HEK293T (cell line): ENCODE results near the gene TCERG1L.

ENCODE experiments used
- CTCF ChIA-PET: fragments of 350-600 bp; formaldehyde crosslinking; extraction: SDS; loops from one replicate; lab custom pipeline; 2021; ENCODE audit warnings: antibody characterized with exemption, inconsistent platforms; lab: Yijun Ruan, JAX
- POLR2A ChIA-PET: fragments of 350-600 bp; formaldehyde crosslinking; extraction: SDS; loops from one replicate; lab custom pipeline; 2020; ENCODE audit warnings: antibody characterized with exemption, inconsistent platforms; lab: Yijun Ruan, JAX
- DNase-seq: peaks from one replicate; pipeline ENCODE4 v3.0.0; 2012; ENCODE audit warnings: mixed read lengths; ENCODE audit errors: extremely low spot score
- ARNT ChIP-seq: fragments of 450-650 bp; IDR thresholded peaks from 2 replicates; pipeline ENCODE4 v1.6.1; 2017; ENCODE audit warnings: mild to moderate bottlenecking
- BHLHE40 ChIP-seq: fragments of 450-650 bp; IDR thresholded peaks from 2 replicates; pipeline ENCODE4 v1.6.1; 2016; ENCODE audit warnings: mild to moderate bottlenecking, moderate library complexity, borderline replicate concordance
- CTBP1 ChIP-seq: fragments of 450-650 bp; IDR thresholded peaks from 2 replicates; pipeline ENCODE4 v1.6.1; 2016; ENCODE audit warnings: borderline replicate concordance
- ELF4 ChIP-seq: fragments of 450-650 bp; IDR thresholded peaks from 2 replicates; pipeline ENCODE4 v1.6.1; 2017; ENCODE audit warnings: antibody characterized with exemption
- FOXA1 ChIP-seq: fragments of 450-650 bp; IDR thresholded peaks from 2 replicates; pipeline ENCODE4 v1.6.1; 2016; ENCODE audit warnings: mild to moderate bottlenecking
- FOXK2 ChIP-seq: fragments of 450-650 bp; IDR thresholded peaks from 2 replicates; pipeline ENCODE4 v1.6.1; 2016; ENCODE audit warnings: mild to moderate bottlenecking
- FOXM1 ChIP-seq: fragments of 450-650 bp; IDR thresholded peaks from 2 replicates; pipeline ENCODE4 v1.6.1; 2017; ENCODE audit warnings: mild to moderate bottlenecking, borderline replicate concordance
- HDGF ChIP-seq: fragments of 450-650 bp; IDR thresholded peaks from 2 replicates; pipeline ENCODE4 v1.6.1; 2017; ENCODE audit warnings: antibody characterized with exemption, borderline replicate concordance
- L3MBTL2 ChIP-seq: fragments of 450-650 bp; conservative IDR thresholded peaks from 2 replicates; pipeline ENCODE4 v1.6.1; 2016; ENCODE audit warnings: mild to moderate bottlenecking
- LEF1 ChIP-seq: fragments of 450-650 bp; IDR thresholded peaks from 2 replicates; pipeline ENCODE4 v1.6.1; 2017; ENCODE audit warnings: mild to moderate bottlenecking, borderline replicate concordance
- NFRKB ChIP-seq: fragments of 450-650 bp; IDR thresholded peaks from 2 replicates; pipeline ENCODE4 v1.6.1; 2016; ENCODE audit warnings: mild to moderate bottlenecking, moderate library complexity
- PKNOX1 ChIP-seq: fragments of 450-650 bp; IDR thresholded peaks from 2 replicates; pipeline ENCODE4 v1.6.1; 2016
- SP1 ChIP-seq: fragments of 450-650 bp; IDR thresholded peaks from 2 replicates; pipeline ENCODE4 v1.6.1; 2017
- SUZ12 ChIP-seq: fragments of 450-650 bp; IDR thresholded peaks from 2 replicates; pipeline ENCODE4 v1.6.1; 2016; ENCODE audit warnings: mild to moderate bottlenecking
- TARDBP ChIP-seq: fragments of 450-650 bp; IDR thresholded peaks from 2 replicates; pipeline ENCODE4 v1.6.1; 2016
- ZNF384 ChIP-seq: fragments of 450-650 bp; IDR thresholded peaks from 2 replicates; pipeline ENCODE4 v1.6.1; 2016

The TCERG1L gene

GRCh38 chr10:131212763-131213325, 98.7 kb downstream of the TCERG1L start:
- TF ChIP-seq LEF1: no peak
- TF ChIP-seq SUZ12: no peak
- POLR2A ChIA-PET: no interaction called here
- no peak for DNase-seq
- CTCF ChIA-PET: no interaction called here

GRCh38 chr10:131211965-131212619, 99.4 kb downstream of the TCERG1L start:
- TF ChIP-seq FOXM1 (no peak), HDGF (no peak), PKNOX1 (no peak), NFRKB (no peak), FOXA1 (no peak)
- CTCF ChIA-PET: no interaction called here
- no peak for DNase-seq
- POLR2A ChIA-PET: no interaction called here

GRCh38 chr10:131211559-131211958, 100.0 kb downstream of the TCERG1L start:
- ChIA-PET CTCF (no interaction called here), POLR2A (no interaction called here)
- no peak for DNase-seq
- TF ChIP-seq ELF4: no peak
- no peak for TF ChIP-seq PKNOX1
- no peak for TF ChIP-seq SUZ12
- TF ChIP-seq BHLHE40: no peak
- no peak for TF ChIP-seq FOXK2
- TF ChIP-seq FOXA1: no peak
- TF ChIP-seq ARNT: no peak
- no peak for TF ChIP-seq HDGF
- TF ChIP-seq FOXM1: no peak

- ChIA-PET POLR2A (no interaction called here), CTCF (no interaction called here)
- DNase-seq: no peak
- TF ChIP-seq ARNT (no peak), SUZ12 (no peak), L3MBTL2 (no peak), SP1 (no peak), FOXA1 (no peak), ZNF384 (no peak), FOXM1 (no peak), TARDBP (no peak), NFRKB (no peak), LEF1 (no peak), ELF4 (no peak), HDGF (no peak), FOXK2 (no peak), BHLHE40 (no peak), CTBP1 (no peak), PKNOX1 (no peak)
Observed at GRCh38 chr10:131211146-131211545, 100.4 kb downstream of the TCERG1L start.

- CTCF ChIA-PET: no interaction called here
- no peak for DNase-seq
- POLR2A ChIA-PET: no interaction called here
- TF ChIP-seq ARNT (no peak), HDGF (no peak), BHLHE40 (no peak), NFRKB (no peak), ZNF384 (no peak), FOXK2 (no peak), TARDBP (no peak), FOXA1 (no peak), LEF1 (no peak), SUZ12 (no peak), L3MBTL2 (no peak), SP1 (no peak), ELF4 (no peak), CTBP1 (no peak), PKNOX1 (no peak), FOXM1 (no peak)
Observed at GRCh38 chr10:131210181-131210580, 101.3 kb downstream of the TCERG1L start.
